ENCODE results near the gene FOXO6.

FOXO6 gene

DNA sequence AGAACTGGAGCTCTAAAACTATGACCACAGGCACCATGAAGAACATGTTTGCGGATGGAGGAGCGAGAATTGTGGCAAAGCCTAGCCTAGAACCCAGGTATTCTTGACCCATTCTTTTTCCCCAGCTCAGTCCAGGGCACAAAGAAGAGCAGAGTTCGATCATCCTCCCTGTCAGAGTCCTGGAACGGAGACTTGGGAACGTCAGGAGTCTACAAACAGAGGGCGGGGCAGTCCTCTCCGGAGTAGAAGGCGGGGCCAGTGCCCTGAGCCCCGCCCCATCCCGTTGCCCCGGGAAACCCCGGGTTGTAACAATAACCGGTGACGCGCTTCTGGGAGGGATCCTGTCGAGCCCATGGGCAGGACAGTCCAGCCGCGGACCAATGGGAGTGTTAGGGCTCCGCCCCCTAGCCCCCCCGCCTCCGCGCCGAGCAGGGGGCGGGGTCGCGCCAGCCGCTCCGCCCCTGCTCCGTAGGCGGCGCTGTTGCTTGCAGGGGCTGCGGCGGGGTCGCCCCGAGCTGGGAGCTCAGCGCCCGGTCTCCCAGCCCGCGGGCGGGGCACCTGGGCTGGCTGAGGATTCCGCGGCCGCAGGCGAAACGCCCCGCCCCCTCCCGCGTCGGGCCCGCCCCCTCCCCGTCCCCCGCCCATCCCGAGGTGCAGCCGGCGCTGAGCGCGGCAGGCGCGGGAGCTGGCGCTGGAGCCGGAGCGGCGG lies at the start of gene FOXO6:
Gene FOXO6, plus strand, starts transcription at position 649 of the 709 bp plus-strand sequence.
- peak; percentile 100 for DNase-seq (ENCODE audit: low spot score)
- peak; percentile 70 for TF ChIP-seq CTCF (conservative IDR thresholded peaks at IDR 0.05; ENCODE audit: low read depth)
- ChIA-PET CTCF (interaction anchor here (0.6 to 3.2 kb wide), 9 partner anchors 19 to 435 kb away, joined by 3 to 20 read pairs (median 4); no protein-coding TSS in a partner anchor), POLR2A (ENCODE audit: low non-redundant PET) (interaction anchor here (1.7 kb wide), 1 partner anchor 21 kb away, joined by 5 read pairs; no protein-coding TSS in a partner anchor)
- H3K27ac ChIP-seq = peak within 1 kb of the TSS; percentile 96

DNA sequence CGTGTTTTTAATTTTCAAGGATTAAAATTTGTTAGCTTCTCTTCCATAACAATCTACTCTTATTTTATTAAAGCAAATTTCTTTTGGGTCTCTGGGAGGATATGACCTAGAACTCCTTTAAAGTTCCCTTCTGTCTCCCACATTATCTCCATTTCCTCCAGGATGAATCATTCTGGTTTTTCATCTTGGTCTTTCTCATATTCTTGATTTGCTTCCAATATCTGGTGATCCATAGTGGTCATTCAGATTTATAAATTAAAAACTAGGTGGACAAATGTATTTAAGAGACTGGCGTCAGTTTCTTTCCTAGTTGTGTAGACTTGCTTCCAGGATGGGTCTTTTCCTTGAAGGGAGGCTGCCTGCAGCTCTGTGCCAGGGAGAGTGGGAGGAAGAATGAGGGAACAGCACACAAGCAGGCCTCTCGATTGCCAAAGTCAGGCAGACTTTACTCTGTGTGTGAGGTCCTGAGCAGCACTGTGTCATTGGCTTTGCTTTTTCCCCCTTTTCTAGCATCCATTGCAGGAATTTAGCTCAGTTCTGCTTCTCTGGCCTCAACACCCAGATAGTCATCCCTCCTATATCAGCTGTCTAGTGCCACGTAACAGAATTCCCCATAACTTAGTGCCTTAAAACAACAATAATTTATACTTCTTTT lies 48.1 kb upstream of the FOXO6 start:
- CTCF ChIA-PET = no interaction called here
- no peak overlapping the region for H3K27ac ChIP-seq

GRCh38 chr1:41313661-41314131 lies 47.5 kb upstream of the FOXO6 start:
- TF ChIP-seq CTCF (conservative IDR thresholded peaks at IDR 0.05; ENCODE audit: low read depth) = 0 out of 2 replicates have a peak, but pooled peaks have one; percentile 25
- POLR2A ChIA-PET (ENCODE audit: low non-redundant PET) = no interaction called here
- no peak for DNase-seq (ENCODE audit: low spot score)
- H3K27ac ChIP-seq = no peak overlapping the region
- CTCF ChIA-PET = no interaction called here

More for the DNA sequence above, 48.1 kb upstream of the FOXO6 start:
- DNase-seq (ENCODE audit: low spot score) = no peak
- POLR2A ChIA-PET (ENCODE audit: low non-redundant PET) = no interaction called here
- TF ChIP-seq CTCF (conservative IDR thresholded peaks at IDR 0.05; ENCODE audit: low read depth) = no peak

- ChIA-PET CTCF (interaction anchor here (0.5 to 1.1 kb wide), 4 partner anchors 29 to 268 kb away, joined by 3 to 5 read pairs (median 4); no protein-coding TSS in a partner anchor), POLR2A (ENCODE audit: low non-redundant PET) (no interaction called here)
- H3K27ac ChIP-seq = no peak overlapping the region
- TF ChIP-seq CTCF (conservative IDR thresholded peaks at IDR 0.05; ENCODE audit: low read depth) = no peak
- DNase-seq (ENCODE audit: low spot score) = no peak
Measured at GRCh38 chr1:41314376-41315145, 46.7 kb upstream of the FOXO6 start.

GRCh38 chr1:41315146-41315822 lies 46.0 kb upstream of the FOXO6 start:
- ChIA-PET CTCF (interaction anchor here (0.6 to 1.1 kb wide), 3 partner anchors 32 to 52 kb away, joined by 3 to 7 read pairs (median 5); no protein-coding TSS in a partner anchor), POLR2A (ENCODE audit: low non-redundant PET) (no interaction called here)
- TF ChIP-seq CTCF (conservative IDR thresholded peaks at IDR 0.05; ENCODE audit: low read depth) = no peak
- DNase-seq (ENCODE audit: low spot score) = no peak
- no peak overlapping the region for H3K27ac ChIP-seq

Measured in RWPE1 (cell line).